ENCODE results near the gene HOXB13.

- TF ChIP-seq POLR2AphosphoS5 (IDR thresholded peaks at IDR 0.05) (no peak), POLR2A (IDR thresholded peaks at IDR 0.05) (no peak)
- TF ChIP-seq, protein P1, sequence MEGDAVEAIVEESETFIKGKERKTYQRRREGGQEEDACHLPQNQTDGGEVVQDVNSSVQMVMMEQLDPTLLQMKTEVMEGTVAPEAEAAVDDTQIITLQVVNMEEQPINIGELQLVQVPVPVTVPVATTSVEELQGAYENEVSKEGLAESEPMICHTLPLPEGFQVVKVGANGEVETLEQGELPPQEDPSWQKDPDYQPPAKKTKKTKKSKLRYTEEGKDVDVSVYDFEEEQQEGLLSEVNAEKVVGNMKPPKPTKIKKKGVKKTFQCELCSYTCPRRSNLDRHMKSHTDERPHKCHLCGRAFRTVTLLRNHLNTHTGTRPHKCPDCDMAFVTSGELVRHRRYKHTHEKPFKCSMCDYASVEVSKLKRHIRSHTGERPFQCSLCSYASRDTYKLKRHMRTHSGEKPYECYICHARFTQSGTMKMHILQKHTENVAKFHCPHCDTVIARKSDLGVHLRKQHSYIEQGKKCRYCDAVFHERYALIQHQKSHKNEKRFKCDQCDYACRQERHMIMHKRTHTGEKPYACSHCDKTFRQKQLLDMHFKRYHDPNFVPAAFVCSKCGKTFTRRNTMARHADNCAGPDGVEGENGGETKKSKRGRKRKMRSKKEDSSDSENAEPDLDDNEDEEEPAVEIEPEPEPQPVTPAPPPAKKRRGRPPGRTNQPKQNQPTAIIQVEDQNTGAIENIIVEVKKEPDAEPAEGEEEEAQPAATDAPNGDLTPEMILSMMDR (IDR thresholded peaks at IDR 0.05): no peak
Observed at GRCh38 chr17:48711128-48711527, 17.4 kb downstream of the HOXB13 start.

All from suprapubic skin (tissue), 4 donors.